GM12874 (cell line): Measurements from ENCODE around the gene FCRL6.

Experiments used
- TF ChIP-seq, protein P1 (sequence below): IDR thresholded peaks from 2 replicates; pipeline ENCODE4 v1.5.1; 2011; ENCODE audit warnings: low read depth, mild to moderate bottlenecking, control low read depth, low read length, moderate library complexity; ENCODE audit not compliant: insufficient read depth

Gene FCRL6

DNA sequence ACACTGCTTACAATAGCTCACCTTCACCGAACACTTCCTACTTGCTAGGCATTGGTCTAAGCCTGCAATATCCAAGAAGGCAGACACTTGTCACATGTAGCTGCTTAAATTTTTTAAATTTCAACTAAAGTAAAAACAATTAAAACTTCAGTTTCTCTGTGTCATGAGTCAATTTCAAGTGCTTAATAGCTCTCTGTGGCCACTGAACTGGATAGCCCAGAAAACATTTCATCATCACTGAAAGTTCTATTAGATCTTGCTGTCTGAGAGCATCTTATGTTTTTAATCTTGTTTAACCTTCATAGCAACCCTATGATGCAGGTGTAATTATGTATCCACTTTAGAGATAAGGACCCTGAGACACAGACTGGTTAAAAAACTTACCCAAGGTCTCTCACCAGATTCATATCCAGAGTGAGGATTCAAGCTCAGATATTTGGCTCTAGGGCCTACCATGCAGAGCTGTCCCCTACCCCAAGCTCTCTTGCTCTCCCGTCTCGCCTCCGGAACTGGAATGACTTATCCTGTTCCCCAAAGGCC lies 2.6 kb upstream of the FCRL6 start:
- TF ChIP-seq, protein P1, sequence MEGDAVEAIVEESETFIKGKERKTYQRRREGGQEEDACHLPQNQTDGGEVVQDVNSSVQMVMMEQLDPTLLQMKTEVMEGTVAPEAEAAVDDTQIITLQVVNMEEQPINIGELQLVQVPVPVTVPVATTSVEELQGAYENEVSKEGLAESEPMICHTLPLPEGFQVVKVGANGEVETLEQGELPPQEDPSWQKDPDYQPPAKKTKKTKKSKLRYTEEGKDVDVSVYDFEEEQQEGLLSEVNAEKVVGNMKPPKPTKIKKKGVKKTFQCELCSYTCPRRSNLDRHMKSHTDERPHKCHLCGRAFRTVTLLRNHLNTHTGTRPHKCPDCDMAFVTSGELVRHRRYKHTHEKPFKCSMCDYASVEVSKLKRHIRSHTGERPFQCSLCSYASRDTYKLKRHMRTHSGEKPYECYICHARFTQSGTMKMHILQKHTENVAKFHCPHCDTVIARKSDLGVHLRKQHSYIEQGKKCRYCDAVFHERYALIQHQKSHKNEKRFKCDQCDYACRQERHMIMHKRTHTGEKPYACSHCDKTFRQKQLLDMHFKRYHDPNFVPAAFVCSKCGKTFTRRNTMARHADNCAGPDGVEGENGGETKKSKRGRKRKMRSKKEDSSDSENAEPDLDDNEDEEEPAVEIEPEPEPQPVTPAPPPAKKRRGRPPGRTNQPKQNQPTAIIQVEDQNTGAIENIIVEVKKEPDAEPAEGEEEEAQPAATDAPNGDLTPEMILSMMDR = no peak

DNA sequence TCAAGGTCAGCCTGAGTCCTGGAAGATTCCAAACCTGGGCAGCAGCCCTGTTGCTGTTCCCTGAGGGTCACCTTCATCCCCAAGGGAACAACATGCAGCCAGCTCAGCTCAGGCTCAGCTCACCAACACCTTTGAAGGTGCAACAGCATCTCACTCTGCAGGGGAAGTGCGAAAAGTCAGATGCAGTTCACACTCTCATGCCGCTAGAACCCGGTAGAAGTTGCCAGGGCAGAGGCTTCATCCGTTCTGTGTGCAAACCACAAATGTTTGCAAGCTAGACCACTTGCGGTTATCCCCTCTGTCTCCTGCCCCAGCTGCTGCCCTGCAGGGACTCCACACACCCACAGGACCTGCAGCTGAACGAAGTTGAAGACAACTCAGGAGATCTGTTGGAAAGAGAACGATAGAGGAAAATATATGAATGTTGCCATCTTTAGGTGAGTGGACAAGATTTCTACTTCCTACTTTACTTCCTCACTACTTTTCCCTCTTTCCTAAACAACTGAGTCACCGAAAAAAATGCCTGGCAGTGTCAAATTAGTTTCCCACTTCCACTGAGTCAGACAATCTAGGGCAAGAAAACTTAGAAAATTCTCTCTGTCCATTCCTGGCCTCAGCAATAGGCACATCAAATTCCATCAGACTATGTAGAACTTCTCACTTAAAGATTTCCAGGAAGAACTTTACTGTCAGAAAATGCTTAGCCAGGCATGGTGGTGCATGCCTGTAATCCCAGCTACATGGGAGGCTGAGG lies 1.8 kb upstream of the FCRL6 start:
- TF ChIP-seq, protein P1 = no peak

- TF ChIP-seq, protein P1 = no peak
Observed at GRCh38 chr1:159803956-159804689, 2.0 kb downstream of the FCRL6 start.

GRCh38 chr1:159804924-159805323 lies 2.8 kb downstream of the FCRL6 start:
- TF ChIP-seq, protein P1 = no peak

DNA sequence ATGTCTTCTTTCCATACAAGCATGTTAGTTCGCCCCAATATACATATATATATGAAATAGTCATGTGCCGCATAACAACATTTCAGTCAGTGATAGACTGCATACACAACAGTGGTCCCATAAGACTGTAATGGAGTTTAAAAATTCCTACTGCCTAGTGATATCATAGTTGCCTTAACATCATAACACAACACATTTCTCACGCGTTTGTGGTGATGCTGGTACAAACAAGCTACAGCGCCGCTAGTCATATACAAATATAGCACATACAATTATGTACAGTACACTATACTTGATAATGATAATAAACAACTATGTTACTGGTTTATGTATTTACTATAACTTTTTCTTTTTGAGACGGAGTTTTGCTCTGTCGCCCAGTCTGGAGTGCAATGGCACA lies 13.8 kb downstream of the FCRL6 start:
- TF ChIP-seq, protein P1 = no peak

DNA sequence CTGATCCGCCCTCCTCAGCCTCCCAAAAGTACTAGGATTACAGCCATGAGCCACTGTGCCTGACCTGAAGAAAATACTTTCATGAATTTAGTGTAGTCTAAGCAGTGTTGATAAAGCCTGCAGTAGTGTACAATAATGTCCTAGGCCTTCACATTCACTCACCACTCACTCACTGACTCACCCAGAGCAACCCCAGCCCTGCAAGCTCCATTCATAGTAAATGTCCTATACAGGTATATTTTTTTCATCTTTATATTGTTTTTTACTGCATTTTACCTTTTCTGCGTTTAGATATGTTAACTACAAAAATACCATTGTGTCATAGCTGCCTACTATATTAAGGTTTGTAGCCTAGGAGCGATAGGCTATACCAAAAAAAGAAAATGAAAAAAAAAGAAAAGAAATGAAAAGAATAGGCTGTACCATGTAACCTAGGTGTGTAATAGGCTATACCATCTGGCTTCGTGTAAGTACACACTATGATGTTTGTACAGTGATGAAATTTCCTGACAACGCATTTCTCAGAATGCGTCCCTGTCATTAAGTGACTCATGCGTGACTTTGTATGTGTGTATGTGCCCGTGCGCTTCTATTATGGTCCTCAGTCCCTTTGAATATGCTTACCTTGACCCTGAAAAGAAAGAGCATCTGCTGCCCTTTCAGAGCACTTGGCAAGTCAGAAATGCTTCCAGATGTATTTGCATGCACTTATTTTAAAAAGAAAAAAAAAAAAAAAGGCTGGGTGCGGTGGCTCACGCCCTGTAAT lies 15.3 kb downstream of the FCRL6 start:
- TF ChIP-seq, protein P1 = no peak

DNA sequence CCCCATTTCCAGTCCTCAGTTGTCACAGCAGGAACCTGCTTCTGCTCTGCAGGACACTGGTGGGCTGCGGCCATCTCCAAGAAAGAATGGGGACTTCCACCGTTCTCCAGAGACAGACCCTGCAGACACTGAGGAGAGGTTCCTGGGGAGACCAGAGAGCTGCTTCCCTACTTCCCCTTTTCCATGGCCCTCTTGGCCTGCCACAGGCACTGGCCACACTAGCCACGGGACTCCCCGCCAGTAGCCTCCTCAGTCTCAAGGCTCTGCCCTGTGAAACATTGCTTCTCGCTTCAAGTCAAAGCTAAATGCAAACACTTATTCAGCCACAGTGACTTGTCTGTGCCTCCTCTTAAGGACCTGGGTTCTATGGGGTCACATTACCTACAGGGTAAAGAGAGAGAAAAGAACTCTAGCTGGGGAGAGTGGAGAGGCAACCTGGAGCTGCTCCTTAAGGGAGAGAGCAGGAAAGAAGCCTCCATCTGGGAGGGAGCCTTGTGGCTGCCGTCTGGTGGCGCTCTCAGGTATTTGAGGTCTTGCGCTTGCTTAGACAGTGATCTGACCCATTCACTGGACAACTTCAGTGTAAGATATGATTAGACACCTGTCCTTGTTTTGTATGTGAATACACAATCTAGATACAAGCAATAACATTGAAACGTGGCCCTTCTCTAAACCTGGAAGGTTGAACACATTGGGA lies 19.2 kb downstream of the FCRL6 start:
- TF ChIP-seq, protein P1 = no peak
